K562 (cell line): Measurements from ENCODE around the gene AADAC. TPM values are rescaled to one million over a fixed set of nuclear protein-coding genes. Genes with fewer than 3 reads are reported as not detected.

ENCODE experiments used
- BCLAF1 ChIP-seq, 2 experiments: fragments of 450-650 bp in 1 of 2; IDR thresholded peaks; 2 replicates each; pipeline ENCODE4 v1.6.1; 2011 to 2017; ENCODE audit warnings: low read depth in 2 of 2, antibody characterized with exemption in 1 of 2, borderline replicate concordance in 1 of 2, low read length in 1 of 2, mild to moderate bottlenecking in 1 of 2, mixed read lengths in 1 of 2; ENCODE audit not compliant: control insufficient read depth in 1 of 2
- FOXK2 ChIP-seq, 2 experiments: fragments of 450-650 bp; IDR thresholded peaks in 1 of 2; conservative IDR thresholded peaks in 1 of 2; 2 replicates each; pipeline ENCODE4 v1.6.1; 2016; ENCODE audit warnings: low read depth in 2 of 2, mild to moderate bottlenecking in 1 of 2
- FUS ChIP-seq: fragments of 200-400 bp; formaldehyde crosslinking; optimal IDR thresholded peaks from 2 replicates; pipeline ENCODE3; 2017; ENCODE audit warnings: low read depth, low read length
- IFI16 ChIP-seq: fragments of 250-450 bp; sonication (Bioruptor Pico); IDR thresholded peaks from 2 replicates; pipeline ENCODE4 v2.1.2; 2022; ENCODE audit warnings: mild to moderate bottlenecking, inconsistent platforms
- LEF1 ChIP-seq: fragments of 450-650 bp; IDR thresholded peaks from 2 replicates; pipeline ENCODE4 v1.6.1; 2016; ENCODE audit warnings: mild to moderate bottlenecking
- NCOR1 ChIP-seq: fragments of 450-650 bp; IDR thresholded peaks from 2 replicates; pipeline ENCODE4 v1.6.1; 2016; ENCODE audit warnings: mild to moderate bottlenecking, moderate library complexity
- RERE ChIP-seq: sonication (generic); formaldehyde crosslinking; IDR thresholded peaks from 2 replicates; pipeline ENCODE4 v1.8.0; 2023; ENCODE audit warnings: missing genetic modification reagents, mild to moderate bottlenecking, borderline replicate concordance
- TAL1 ChIP-seq: fragments of 450-650 bp; IDR thresholded peaks from 2 replicates; pipeline ENCODE4 v1.6.1; 2016; ENCODE audit warnings: mild to moderate bottlenecking
- ZNF12 ChIP-seq: sonication (generic); formaldehyde crosslinking; IDR thresholded peaks from 2 replicates; pipeline ENCODE4 v1.4.0; 2020; ENCODE audit warnings: mild to moderate bottlenecking, missing genetic modification reagents
- ZNF184 ChIP-seq: sonication (generic); formaldehyde crosslinking; IDR thresholded peaks from 2 replicates; pipeline ENCODE4 v1.5.0; 2020; ENCODE audit warnings: missing genetic modification reagents
- ZNF408 ChIP-seq: fragments of 250-450 bp; sonication (Bioruptor Pico); IDR thresholded peaks from 2 replicates; pipeline ENCODE4 v1.4.0; 2020; ENCODE audit warnings: low read depth, mild to moderate bottlenecking, moderate library complexity
- ZNF592 ChIP-seq: fragments of 450-650 bp; IDR thresholded peaks from 2 replicates; pipeline ENCODE4 v1.6.1; 2017; ENCODE audit warnings: antibody characterized with exemption, mild to moderate bottlenecking
- ZNF780A ChIP-seq: fragments of 250-450 bp; sonication (Bioruptor Pico); IDR thresholded peaks from 2 replicates; pipeline ENCODE4 v1.5.0; 2021; ENCODE audit warnings: mild to moderate bottlenecking
- polyA plus RNA-seq, 8 experiments: library from polyadenylated mRNA; depleted of rRNA in 4 of 8; stranded (reverse) in 5 of 8; unstranded in 3 of 8; fragments of >200 nt; fragmentation: Nextera tagmentation in 2 of 8; fragmentation: Illumina TruSeq in 1 of 8; extraction: Ambion mirVana in 2 of 8; extraction: Trizol in 1 of 8; gene quantifications; 2 replicates each; pipeline versions ENCODE4 v1.2.1 to v1.2.3, GENCODE V29; 2011 to 2014; ENCODE audit warnings: inconsistent platforms in 1 of 8, missing spikeins in 1 of 8
- total RNA-seq, 7 experiments: library from RNA; depleted of rRNA in 6 of 7; stranded (reverse); fragments of >200 nt in 6 of 7; fragmentation: Illumina TruSeq in 2 of 7; extraction: Trizol in 2 of 7; gene quantifications; 2 replicates each; pipeline versions ENCODE4 v1.2.1 to v1.2.3, GENCODE V29; 2011 to 2021; ENCODE audit warnings: low replicate concordance in 1 of 7
- TF ChIP-seq, protein P1 (sequence below): fragments of 250-450 bp; sonication (Bioruptor Pico); IDR thresholded peaks from 2 replicates; pipeline ENCODE4 v1.8.0; 2022; ENCODE audit warnings: inconsistent platforms

The AADAC gene
- total and polyA plus RNA-seq, 9 of the 15 experiments (the other 6 are each of a cell fraction or from before 2014, with no cell fraction given) = 0.47 TPM; not detected in 8

- 0 out of 4 replicates have a peak, but pooled peaks of 1 of the 2 experiments have one; percentile 22 for TF ChIP-seq FOXK2 (conservative IDR thresholded peaks at IDR 0.05 in 1 of 2, IDR thresholded peaks at IDR 0.05 in 1 of 2; ENCODE audit: low read depth in 2 of 2)
- no peak for TF ChIP-seq RERE (CRISPR knock-in tag)
- TF ChIP-seq LEF1 = 0 out of 2 replicates have a peak, but pooled peaks have one; percentile 60
- TF ChIP-seq ZNF592 = no peak
- peak; percentile 90 for TF ChIP-seq TAL1
- TF ChIP-seq ZNF184 (CRISPR knock-in tag) = no peak
- TF ChIP-seq ZNF780A = no peak
- TF ChIP-seq ZNF408 (CRISPR knock-in tag) = no peak
- no peak for TF ChIP-seq ZNF12 (CRISPR knock-in tag)
- TF ChIP-seq FUS = no peak
- no peak for TF ChIP-seq IFI16 (CRISPR knock-in tag)
- TF ChIP-seq, protein P1, sequence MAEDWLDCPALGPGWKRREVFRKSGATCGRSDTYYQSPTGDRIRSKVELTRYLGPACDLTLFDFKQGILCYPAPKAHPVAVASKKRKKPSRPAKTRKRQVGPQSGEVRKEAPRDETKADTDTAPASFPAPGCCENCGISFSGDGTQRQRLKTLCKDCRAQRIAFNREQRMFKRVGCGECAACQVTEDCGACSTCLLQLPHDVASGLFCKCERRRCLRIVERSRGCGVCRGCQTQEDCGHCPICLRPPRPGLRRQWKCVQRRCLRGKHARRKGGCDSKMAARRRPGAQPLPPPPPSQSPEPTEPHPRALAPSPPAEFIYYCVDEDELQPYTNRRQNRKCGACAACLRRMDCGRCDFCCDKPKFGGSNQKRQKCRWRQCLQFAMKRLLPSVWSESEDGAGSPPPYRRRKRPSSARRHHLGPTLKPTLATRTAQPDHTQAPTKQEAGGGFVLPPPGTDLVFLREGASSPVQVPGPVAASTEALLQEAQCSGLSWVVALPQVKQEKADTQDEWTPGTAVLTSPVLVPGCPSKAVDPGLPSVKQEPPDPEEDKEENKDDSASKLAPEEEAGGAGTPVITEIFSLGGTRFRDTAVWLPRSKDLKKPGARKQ = no peak
- TF ChIP-seq BCLAF1 (IDR thresholded peaks at IDR 0.05; ENCODE audit: borderline replicate concordance in 1 of 2, control insufficient read depth in 1 of 2, low read depth in 2 of 2, low read length in 1 of 2) = no peak
- peak; percentile 77 for TF ChIP-seq NCOR1
Observed at GRCh38 chr3:151877269-151877668, 63.4 kb downstream of the AADAC start (continued).
